IMR-90 (cell line): ENCODE data around the gene ADTRP. TPM values are rescaled to one million over a fixed set of nuclear protein-coding genes. Genes with fewer than 3 reads are reported as not detected.
A peak's percentile ranks its signal among the peaks of the same experiment; 100 is the strongest.

ENCODE experiments used
- ATAC-seq: fragments of 200-7000 bp; cut with Tn5 transposase; 2 replicates; pipeline ENCODE4 v1.9.1; 2020; ENCODE audit warnings: low read depth, mild to moderate bottlenecking, moderate library complexity
- BruUV-seq: library from RNA; stranded (reverse); fragments of 400-500 nt; replicated peaks from 2 replicates; lab custom pipeline; 2021; lab: Mats Ljungman, UMichigan
- CTCF ChIA-PET: fragments of 300-600 bp; formaldehyde crosslinking; extraction: SDS; loops from one replicate; lab custom pipeline; 2021; ENCODE audit warnings: antibody characterized with exemption; lab: Yijun Ruan, JAX
- POLR2A ChIA-PET: fragments of 300-600 bp; sonication (Branson Sonifier 250); formaldehyde crosslinking; loops from one replicate; lab custom pipeline; 2022; ENCODE audit warnings: antibody characterized with exemption; ENCODE audit not compliant: unreplicated experiment; lab: Charles Lee
- DNase-seq: peaks from one replicate; pipeline ENCODE4 v3.0.0; 2013
- H2AFZ ChIP-seq: replicated peaks from 2 replicates; pipeline ENCODE3; 2013; ENCODE audit warnings: low read length, mild to moderate bottlenecking; ENCODE audit not compliant: poor library complexity
- H2AK5ac ChIP-seq: 2 replicates; pipeline ENCODE4 v1.6.1; 2013; ENCODE audit warnings: low read depth, low read length, inconsistent platforms
- H2AK9ac ChIP-seq: replicated peaks from 2 replicates; pipeline ENCODE3; 2013; ENCODE audit warnings: mild to moderate bottlenecking, low read depth, low read length, moderate library complexity; ENCODE audit not compliant: poor library complexity
- H2BK120ac ChIP-seq: 2 replicates; pipeline ENCODE4 v1.6.1; 2013; ENCODE audit warnings: low read depth, low read length, inconsistent platforms
- H2BK15ac ChIP-seq: 3 replicates; pipeline ENCODE4 v1.6.1; 2013; ENCODE audit warnings: low read depth, low read length, inconsistent platforms
- H2BK20ac ChIP-seq: 2 replicates; pipeline ENCODE4 v1.6.1; 2013; ENCODE audit warnings: low read depth, mild to moderate bottlenecking, inconsistent platforms, low read length, moderate library complexity
- H2BK5ac ChIP-seq: 2 replicates; pipeline ENCODE4 v1.6.1; 2013; ENCODE audit warnings: mild to moderate bottlenecking, low read depth, low read length, inconsistent platforms; ENCODE audit not compliant: poor library complexity, severe bottlenecking
- H3K14ac ChIP-seq: replicated peaks from 2 replicates; pipeline ENCODE4 v1.6.1; 2013; ENCODE audit warnings: low read depth, low read length, inconsistent platforms
- H3K18ac ChIP-seq: 2 replicates; pipeline ENCODE4 v1.6.1; 2013; ENCODE audit warnings: low read depth, low read length, control low read depth
- H3K23ac ChIP-seq: 2 replicates; pipeline ENCODE4 v1.6.1; 2013; ENCODE audit warnings: low read depth, low read length, inconsistent platforms
- H3K27ac ChIP-seq: 2 replicates; pipeline ENCODE4 v1.5.1; 2013; ENCODE audit warnings: mild to moderate bottlenecking, control low read depth, low read length; ENCODE audit not compliant: insufficient read depth
- H3K27me3 ChIP-seq: 2 replicates; pipeline ENCODE4 v1.6.1; 2013; ENCODE audit warnings: low read length; ENCODE audit not compliant: control insufficient read depth, insufficient read depth
- H3K36me3 ChIP-seq: 2 replicates; pipeline ENCODE4 v1.6.1; 2013; ENCODE audit warnings: low read length, mixed read lengths; ENCODE audit not compliant: control insufficient read depth, insufficient read depth
- H3K4ac ChIP-seq: 2 replicates; pipeline ENCODE4 v1.6.1; 2013; ENCODE audit warnings: low read depth, low read length, inconsistent platforms
- H3K4me1 ChIP-seq: 2 replicates; pipeline ENCODE4 v1.6.1; 2013; ENCODE audit warnings: low read length, mixed read lengths; ENCODE audit not compliant: control insufficient read depth, insufficient read depth
- H3K4me2 ChIP-seq: 2 replicates; pipeline ENCODE4 v1.6.1; 2013; ENCODE audit warnings: low read depth, mild to moderate bottlenecking, control low read depth, low read length, moderate library complexity
- H3K4me3 ChIP-seq: 2 replicates; pipeline ENCODE4 v1.5.1; 2013; ENCODE audit warnings: low read depth, mild to moderate bottlenecking, control low read depth, low read length, moderate library complexity; ENCODE audit not compliant: insufficient read depth
- H3K56ac ChIP-seq: 2 replicates; pipeline ENCODE4 v1.6.1; 2013; ENCODE audit warnings: low read length, inconsistent platforms; ENCODE audit not compliant: insufficient read depth; ENCODE audit errors: extremely low read depth
- H3K79me1 ChIP-seq, 2 experiments: 2 replicates each; pipeline ENCODE4 v1.6.1; 2013; ENCODE audit warnings: low read length in 2 of 2, inconsistent platforms in 1 of 2, low read depth in 1 of 2
- H3K9ac ChIP-seq: 2 replicates; pipeline ENCODE4 v1.6.1; 2013; ENCODE audit warnings: low read depth, low read length, control low read depth
- H3K9me1 ChIP-seq: 2 replicates; pipeline ENCODE4 v1.6.1; 2013; ENCODE audit warnings: low read length, inconsistent platforms; ENCODE audit not compliant: insufficient read depth
- H3K9me3 ChIP-seq: 2 replicates; pipeline ENCODE4 v1.6.1; 2013; ENCODE audit warnings: low read length; ENCODE audit not compliant: control insufficient read depth, insufficient read depth
- H4K20me1 ChIP-seq: 2 replicates; pipeline ENCODE4 v1.6.1; 2013; ENCODE audit warnings: low read length, inconsistent platforms; ENCODE audit not compliant: insufficient read depth
- H4K5ac ChIP-seq: 2 replicates; pipeline ENCODE4 v1.6.1; 2013; ENCODE audit warnings: mild to moderate bottlenecking, low read depth, low read length, control low read depth
- H4K8ac ChIP-seq, 2 experiments: 2 replicates each; pipeline ENCODE4 v1.6.1; 2013; ENCODE audit warnings: low read depth in 2 of 2, low read length in 2 of 2, control low read depth in 1 of 2, inconsistent platforms in 1 of 2
- H4K91ac ChIP-seq: 2 replicates; pipeline ENCODE4 v1.6.1; 2013; ENCODE audit warnings: low read depth, low read length, inconsistent platforms; ENCODE audit not compliant: insufficient read depth
- BHLHE40 ChIP-seq: fragments of 150-350 bp; IDR thresholded peaks from 2 replicates; pipeline ENCODE4 v1.6.1; 2016; ENCODE audit warnings: mild to moderate bottlenecking, low read depth, low read length
- CHD1 ChIP-seq: IDR thresholded peaks from 2 replicates; pipeline ENCODE4 v1.6.1; 2012; ENCODE audit warnings: low read depth, low read length, improper control_type of control experiment
- CTCF ChIP-seq: conservative IDR thresholded peaks from 2 replicates; pipeline ENCODE4 v1.5.1; 2012; ENCODE audit warnings: mild to moderate bottlenecking, low read depth, low read length, improper control_type of control experiment
- FOS ChIP-seq: fragments of 150-350 bp; IDR thresholded peaks from 2 replicates; pipeline ENCODE4 v1.6.1; 2016; ENCODE audit warnings: low read depth, low read length
- NFE2L2 ChIP-seq: fragments of 150-350 bp; IDR thresholded peaks from 2 replicates; pipeline ENCODE4 v1.6.1; 2016; ENCODE audit warnings: low read depth, mild to moderate bottlenecking, low read length
- RFX5 ChIP-seq: IDR thresholded peaks from 2 replicates; pipeline ENCODE4 v1.8.0; 2012; ENCODE audit warnings: low read depth, mild to moderate bottlenecking, low read length, moderate library complexity
- USF2 ChIP-seq: fragments of 150-350 bp; IDR thresholded peaks from 2 replicates; pipeline ENCODE4 v1.6.1; 2017; ENCODE audit warnings: mild to moderate bottlenecking, antibody characterized with exemption, low read length, low read depth
- WGBS, 2 experiments: methylation state at CpG; one replicate each; pipeline versions ENCODE4 v1.1.5 to v1.1.7; 2013; ENCODE audit warnings: missing lambda C conversion rate in 2 of 2; ENCODE audit not compliant: insufficient read length in 1 of 2; ENCODE audit errors: extremely low coverage in 2 of 2; 5-methylcytosine and 5-hydroxymethylcytosine counted together
- dilution Hi-C: fragments of 300-500 bp; cut with HindIII; formaldehyde crosslinking; loops from one replicate; pipeline ENCODE4 v1.14.3; 2018; ENCODE audit warnings: low sequenced_read_pairs; ENCODE audit not compliant: unreplicated experiment
- in situ Hi-C: fragments of 300-500 bp; cut with MboI; formaldehyde crosslinking; loops from 3 replicates; pipeline ENCODE4 v1.14.3; 2019; ENCODE audit warnings: low sequenced_read_pairs, inconsistent platforms, mixed read lengths
- intact Hi-C: fragments of 100-400 bp; cut with micrococcal nuclease; formaldehyde crosslinking; loops from 2 replicates; pipeline ENCODE4 v1.10.0; 2022
- polyA plus RNA-seq, 3 experiments: library from polyadenylated mRNA; depleted of rRNA; stranded (reverse); fragments of >200 nt; gene quantifications; 2 replicates each; pipeline ENCODE4 v1.2.3, GENCODE V29; 2012; ENCODE audit warnings: low replicate concordance in 1 of 3
- total RNA-seq: library from RNA; depleted of rRNA; stranded (reverse); fragments of >200 nt; gene quantifications from 2 replicates; pipeline ENCODE4 v1.2.3, GENCODE V29; 2012

ADTRP gene
- total and polyA plus RNA-seq, 2 of the 4 experiments (the other 2 are of a cell fraction), result 0.50 to 0.72 TPM

- Histone ChIP-seq H2BK20ac (peak overlapping the region; percentile 73), H4K8ac (peak overlapping the region; percentile 79 to 83), H3K9me3 (no peaks in the 10 kb centered on the region), H3K79me1 (peaks cover 0 to 4% of the 10 kb centered on the region in 2 experiments; a peak in 1 of 4 replicates), H3K4ac (peak overlapping the region; percentile 95), H2BK15ac (peak overlapping the region; percentile 93), H3K27ac (peak overlapping the region; percentile 25), H3K9me1 (peaks cover 4% of the 10 kb centered on the region; the same call in 1 of the 2 replicates), H4K20me1 (no peaks in the 10 kb centered on the region), H3K14ac (peak overlapping the region; percentile 86), H3K36me3 (no peaks in the 10 kb centered on the region), H3K4me1 (peaks cover 26% of the 10 kb centered on the region), H3K27me3 (no peaks in the 10 kb centered on the region), H3K56ac (peak overlapping the region; percentile 79; the same call in 1 of the 2 replicates), H2AK9ac (peak overlapping the region; percentile 74), H3K18ac (peak overlapping the region; percentile 75), H2BK120ac (peak overlapping the region; percentile 56), H3K9ac (0 out of 2 replicates have a peak overlapping the region, but pooled peaks have one; percentile 3), H3K23ac (peak overlapping the region; percentile 78), H4K91ac (peak overlapping the region; percentile 86), H4K5ac (peak overlapping the region; percentile 63), H2BK5ac (peak overlapping the region; percentile 81), H2AFZ (peak overlapping the region; percentile 90), H3K4me2 (0 out of 2 replicates have a peak overlapping the region, but pooled peaks have one; percentile 51), H3K4me3 (no peak overlapping the region), H2AK5ac (peak overlapping the region; percentile 71)
- in situ Hi-C loops, result no loop called here
- TF ChIP-seq BHLHE40 (no peak), RFX5 (no peak), CTCF (no peak), FOS (no peak), NFE2L2 (no peak), USF2 (no peak), CHD1 (no peak)
- peak; percentile 43 for DNase-seq
- POLR2A ChIA-PET, result interaction anchor here (0.6 kb wide), 1 partner anchor 304 kb away, joined by 3 read pairs; no protein-coding TSS in a partner anchor
- BruUV-seq, result no TSS peak
- WGBS, 2 experiments, result no CpG with 5 or more reads among the region's 9 CpGs
- CTCF ChIA-PET, result interaction anchor here (1.0 kb wide), 1 partner anchor 11 kb away, joined by 4 read pairs; no protein-coding TSS in a partner anchor
- intact Hi-C loops, result loop anchor here (5.0 kb wide), 1 partner anchor 57 kb away; no protein-coding TSS in a partner anchor
- ATAC-seq, result peak; percentile 24
- dilution Hi-C loops, result no loop called here
These were observed 68.3 kb downstream of the ADTRP start for GRCh38 chr6:11710311-11710761.
